Breast epithelium (tissue), 3 donors: ENCODE results near the gene AARSD1.

ENCODE experiments used
- POLR2A ChIP-seq: fragments of 450-650 bp; IDR thresholded peaks from one replicate; pipeline ENCODE4 v1.6.1; 2016; ENCODE audit warnings: antibody characterized with exemption, mild to moderate bottlenecking, moderate library complexity
- TF ChIP-seq, protein P1 (sequence below), 3 donors: fragments of 450-650 bp; IDR thresholded peaks; one replicate each; pipeline ENCODE4 v1.5.1; 2016 to 2017; ENCODE audit warnings: antibody characterized with exemption in 3 of 3, mild to moderate bottlenecking in 3 of 3, moderate library complexity in 3 of 3

DNA sequence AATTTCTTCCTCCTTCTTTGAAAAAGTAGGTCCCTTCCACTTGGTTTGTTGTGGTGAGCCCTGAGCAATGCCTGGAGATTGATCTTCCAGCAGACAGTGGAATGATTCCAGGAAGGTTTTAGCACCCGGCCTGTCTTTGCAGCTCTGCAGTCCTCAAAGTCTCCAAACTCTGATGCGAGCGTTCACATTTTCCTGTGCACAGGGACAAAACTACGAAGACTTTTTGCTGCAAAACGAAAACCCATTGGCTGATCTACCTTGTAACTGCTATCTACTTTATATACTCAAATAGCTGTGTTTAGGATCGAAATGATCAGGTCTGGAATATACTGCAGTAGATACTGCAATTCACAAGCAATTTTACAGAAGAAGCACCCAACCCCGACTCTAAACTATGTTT lies 42.0 kb downstream of the AARSD1 start:
- TF ChIP-seq, protein P1, sequence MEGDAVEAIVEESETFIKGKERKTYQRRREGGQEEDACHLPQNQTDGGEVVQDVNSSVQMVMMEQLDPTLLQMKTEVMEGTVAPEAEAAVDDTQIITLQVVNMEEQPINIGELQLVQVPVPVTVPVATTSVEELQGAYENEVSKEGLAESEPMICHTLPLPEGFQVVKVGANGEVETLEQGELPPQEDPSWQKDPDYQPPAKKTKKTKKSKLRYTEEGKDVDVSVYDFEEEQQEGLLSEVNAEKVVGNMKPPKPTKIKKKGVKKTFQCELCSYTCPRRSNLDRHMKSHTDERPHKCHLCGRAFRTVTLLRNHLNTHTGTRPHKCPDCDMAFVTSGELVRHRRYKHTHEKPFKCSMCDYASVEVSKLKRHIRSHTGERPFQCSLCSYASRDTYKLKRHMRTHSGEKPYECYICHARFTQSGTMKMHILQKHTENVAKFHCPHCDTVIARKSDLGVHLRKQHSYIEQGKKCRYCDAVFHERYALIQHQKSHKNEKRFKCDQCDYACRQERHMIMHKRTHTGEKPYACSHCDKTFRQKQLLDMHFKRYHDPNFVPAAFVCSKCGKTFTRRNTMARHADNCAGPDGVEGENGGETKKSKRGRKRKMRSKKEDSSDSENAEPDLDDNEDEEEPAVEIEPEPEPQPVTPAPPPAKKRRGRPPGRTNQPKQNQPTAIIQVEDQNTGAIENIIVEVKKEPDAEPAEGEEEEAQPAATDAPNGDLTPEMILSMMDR (IDR thresholded peaks at IDR 0.05): no peak
- TF ChIP-seq POLR2A: no peak
